ENCODE results near the gene ZNF524. TPM values are rescaled to one million over a fixed set of nuclear protein-coding genes. Genes with fewer than 3 reads are reported as not detected.

The ZNF524 gene
- total and polyA plus RNA-seq, 10 of the 15 experiments (the other 5 are each of a cell fraction or from before 2014, with no cell fraction given): 0.47 to 18.6 (median 12.4) TPM; not detected in 1

DNA sequence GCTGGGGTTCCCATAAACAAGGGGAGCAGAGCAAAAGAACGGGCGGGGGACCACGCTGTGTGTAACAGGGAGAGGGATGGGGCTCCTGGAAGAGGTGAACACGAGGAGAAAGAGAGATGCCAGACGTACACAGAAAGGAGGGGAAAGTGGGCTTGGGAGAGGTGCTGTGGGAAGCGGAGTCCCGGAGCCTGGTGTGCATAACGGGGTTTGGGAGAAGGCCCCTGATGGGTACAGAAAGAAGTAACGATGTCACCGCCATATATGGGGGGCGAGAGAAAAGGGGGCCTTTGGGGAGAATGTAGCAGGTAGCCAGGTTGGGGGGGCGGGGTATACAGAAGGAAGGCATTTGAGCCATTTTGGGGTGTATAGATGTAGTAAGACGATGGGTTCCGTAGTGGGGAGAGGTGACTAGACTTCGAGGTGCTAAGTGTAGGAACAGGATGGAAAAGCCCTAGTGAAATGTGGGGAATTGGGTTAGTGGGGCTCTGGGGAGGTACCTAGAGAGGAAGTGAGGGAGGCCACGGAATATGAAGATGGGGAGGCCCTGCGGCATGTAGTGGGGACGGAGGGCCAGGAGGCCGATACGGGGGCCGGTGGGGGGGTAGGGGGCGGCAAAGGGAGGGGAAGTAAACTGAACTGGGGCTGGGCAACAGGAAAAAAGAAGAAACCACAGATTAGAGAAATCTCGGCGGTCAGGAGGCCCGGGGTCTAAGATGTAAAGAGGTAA, 41.5 kb downstream of the ZNF524 start:
- no peak for DNase-seq (ENCODE audit: low read depth, low spot score)
- Histone ChIP-seq H4K20me1 (ENCODE audit: control insufficient read depth, insufficient read depth) (no peaks in the 10 kb centered on the region), H3K9ac (ENCODE audit: control insufficient read depth, insufficient read depth, low read length) (peak overlapping the region; percentile 86), H3K79me2 (ENCODE audit: control insufficient read depth, insufficient read depth, low read length) (peaks cover 61% of the 10 kb centered on the region), H3K4me2 (ENCODE audit: control insufficient read depth, insufficient read depth) (peak overlapping the region; percentile 97), H3K4me3 (peak overlapping the region; percentile 95), H3K27ac (ENCODE audit: control insufficient read depth, insufficient read depth) (peak overlapping the region; percentile 64), H2AFZ (ENCODE audit: control insufficient read depth, low read depth, low read length) (peak overlapping the region; percentile 4; the same call in 1 of the 2 replicates), H3K27me3 (replicated peaks in 1 of 2; ENCODE audit: control insufficient read depth in 2 of 2, insufficient read depth in 2 of 2, low read length in 1 of 2) (no peaks in the 10 kb centered on the region), H3K4me1 (ENCODE audit: control insufficient read depth, insufficient read depth, low read length) (peaks cover 35% of the 10 kb centered on the region), H3K9me3 (replicated peaks; ENCODE audit: control insufficient read depth, insufficient read depth, low read length) (no peaks in the 10 kb centered on the region), H3K36me3 (ENCODE audit: control insufficient read depth in 2 of 2, insufficient read depth in 2 of 2, low read length in 1 of 2) (0 out of 4 replicates have a peak, but pooled peaks cover 0 to 2% of the 10 kb centered on the region in 2 experiments)
- no peak; the same call in 2 of the 3 replicates for ATAC-seq
- no TSS peak for BruUV-seq (replicated peaks)
- FAIRE-seq: no peak
- RAD21 ChIA-PET (ENCODE audit: unreplicated experiment): interaction anchor here (1.9 to 2.4 kb wide), 2 partner anchors 9 to 13 kb away, joined by 10 to 18 read pairs; partner anchors contain the start of gene U2AF2
- POLR2A ChIA-PET: interaction anchor here (0.6 to 2.0 kb wide), 7 partner anchors 8 to 1314 kb away, joined by 3 to 11 read pairs (median 5); partner anchors contain the start of genes FIZ1 and ZNF524
- under 1% methylated on average over 19 of the region's 25 CpGs for whole genome bisulfite sequencing (ENCODE audit: insufficient coverage, insufficient replicate concordance, low lambda C conversion rate, missing lambda C conversion rate)
- intact Hi-C loops (cut with micrococcal nuclease; ENCODE audit: unreplicated experiment): loop anchor here (5.0 kb wide), 2 partner anchors 36 to 39 kb away; partner anchors contain the start of genes EPN1 and ZNF524
- CTCF ChIA-PET: interaction anchor here (1.0 to 1.8 kb wide), 2 partner anchors 9 to 127 kb away, joined by 3 to 17 read pairs; no protein-coding TSS in a partner anchor
- SMC1A ChIA-PET (ENCODE audit: uncharacterized antibody, unreplicated experiment): interaction anchor here (1.5 to 1.7 kb wide), 2 partner anchors 9 to 13 kb away, joined by 4 read pairs; partner anchors contain the start of gene U2AF2
- in situ Hi-C loops (cut with MboI): no loop called here
- TF ChIP-seq CREB1 (IDR thresholded peaks at IDR 0.05; ENCODE audit: low read depth): no peak
- TF ChIP-seq, protein P1, sequence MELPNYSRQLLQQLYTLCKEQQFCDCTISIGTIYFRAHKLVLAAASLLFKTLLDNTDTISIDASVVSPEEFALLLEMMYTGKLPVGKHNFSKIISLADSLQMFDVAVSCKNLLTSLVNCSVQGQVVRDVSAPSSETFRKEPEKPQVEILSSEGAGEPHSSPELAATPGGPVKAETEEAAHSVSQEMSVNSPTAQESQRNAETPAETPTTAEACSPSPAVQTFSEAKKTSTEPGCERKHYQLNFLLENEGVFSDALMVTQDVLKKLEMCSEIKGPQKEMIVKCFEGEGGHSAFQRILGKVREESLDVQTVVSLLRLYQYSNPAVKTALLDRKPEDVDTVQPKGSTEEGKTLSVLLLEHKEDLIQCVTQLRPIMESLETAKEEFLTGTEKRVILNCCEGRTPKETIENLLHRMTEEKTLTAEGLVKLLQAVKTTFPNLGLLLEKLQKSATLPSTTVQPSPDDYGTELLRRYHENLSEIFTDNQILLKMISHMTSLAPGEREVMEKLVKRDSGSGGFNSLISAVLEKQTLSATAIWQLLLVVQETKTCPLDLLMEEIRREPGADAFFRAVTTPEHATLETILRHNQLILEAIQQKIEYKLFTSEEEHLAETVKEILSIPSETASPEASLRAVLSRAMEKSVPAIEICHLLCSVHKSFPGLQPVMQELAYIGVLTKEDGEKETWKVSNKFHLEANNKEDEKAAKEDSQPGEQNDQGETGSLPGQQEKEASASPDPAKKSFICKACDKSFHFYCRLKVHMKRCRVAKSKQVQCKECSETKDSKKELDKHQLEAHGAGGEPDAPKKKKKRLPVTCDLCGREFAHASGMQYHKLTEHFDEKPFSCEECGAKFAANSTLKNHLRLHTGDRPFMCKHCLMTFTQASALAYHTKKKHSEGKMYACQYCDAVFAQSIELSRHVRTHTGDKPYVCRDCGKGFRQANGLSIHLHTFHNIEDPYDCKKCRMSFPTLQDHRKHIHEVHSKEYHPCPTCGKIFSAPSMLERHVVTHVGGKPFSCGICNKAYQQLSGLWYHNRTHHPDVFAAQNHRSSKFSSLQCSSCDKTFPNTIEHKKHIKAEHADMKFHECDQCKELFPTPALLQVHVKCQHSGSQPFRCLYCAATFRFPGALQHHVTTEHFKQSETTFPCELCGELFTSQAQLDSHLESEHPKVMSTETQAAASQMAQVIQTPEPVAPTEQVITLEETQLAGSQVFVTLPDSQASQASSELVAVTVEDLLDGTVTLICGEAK (IDR thresholded peaks at IDR 0.05; ENCODE audit: borderline replicate concordance): no peak; the same call in 1 of the 2 replicates
- TF ChIP-seq, protein P2, sequence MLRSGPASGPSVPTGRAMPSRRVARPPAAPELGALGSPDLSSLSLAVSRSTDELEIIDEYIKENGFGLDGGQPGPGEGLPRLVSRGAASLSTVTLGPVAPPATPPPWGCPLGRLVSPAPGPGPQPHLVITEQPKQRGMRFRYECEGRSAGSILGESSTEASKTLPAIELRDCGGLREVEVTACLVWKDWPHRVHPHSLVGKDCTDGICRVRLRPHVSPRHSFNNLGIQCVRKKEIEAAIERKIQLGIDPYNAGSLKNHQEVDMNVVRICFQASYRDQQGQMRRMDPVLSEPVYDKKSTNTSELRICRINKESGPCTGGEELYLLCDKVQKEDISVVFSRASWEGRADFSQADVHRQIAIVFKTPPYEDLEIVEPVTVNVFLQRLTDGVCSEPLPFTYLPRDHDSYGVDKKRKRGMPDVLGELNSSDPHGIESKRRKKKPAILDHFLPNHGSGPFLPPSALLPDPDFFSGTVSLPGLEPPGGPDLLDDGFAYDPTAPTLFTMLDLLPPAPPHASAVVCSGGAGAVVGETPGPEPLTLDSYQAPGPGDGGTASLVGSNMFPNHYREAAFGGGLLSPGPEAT (IDR thresholded peaks at IDR 0.05; ENCODE audit: low read depth): peak; percentile 15; the same call in 1 of the 2 replicates
- TF ChIP-seq, protein P3, sequence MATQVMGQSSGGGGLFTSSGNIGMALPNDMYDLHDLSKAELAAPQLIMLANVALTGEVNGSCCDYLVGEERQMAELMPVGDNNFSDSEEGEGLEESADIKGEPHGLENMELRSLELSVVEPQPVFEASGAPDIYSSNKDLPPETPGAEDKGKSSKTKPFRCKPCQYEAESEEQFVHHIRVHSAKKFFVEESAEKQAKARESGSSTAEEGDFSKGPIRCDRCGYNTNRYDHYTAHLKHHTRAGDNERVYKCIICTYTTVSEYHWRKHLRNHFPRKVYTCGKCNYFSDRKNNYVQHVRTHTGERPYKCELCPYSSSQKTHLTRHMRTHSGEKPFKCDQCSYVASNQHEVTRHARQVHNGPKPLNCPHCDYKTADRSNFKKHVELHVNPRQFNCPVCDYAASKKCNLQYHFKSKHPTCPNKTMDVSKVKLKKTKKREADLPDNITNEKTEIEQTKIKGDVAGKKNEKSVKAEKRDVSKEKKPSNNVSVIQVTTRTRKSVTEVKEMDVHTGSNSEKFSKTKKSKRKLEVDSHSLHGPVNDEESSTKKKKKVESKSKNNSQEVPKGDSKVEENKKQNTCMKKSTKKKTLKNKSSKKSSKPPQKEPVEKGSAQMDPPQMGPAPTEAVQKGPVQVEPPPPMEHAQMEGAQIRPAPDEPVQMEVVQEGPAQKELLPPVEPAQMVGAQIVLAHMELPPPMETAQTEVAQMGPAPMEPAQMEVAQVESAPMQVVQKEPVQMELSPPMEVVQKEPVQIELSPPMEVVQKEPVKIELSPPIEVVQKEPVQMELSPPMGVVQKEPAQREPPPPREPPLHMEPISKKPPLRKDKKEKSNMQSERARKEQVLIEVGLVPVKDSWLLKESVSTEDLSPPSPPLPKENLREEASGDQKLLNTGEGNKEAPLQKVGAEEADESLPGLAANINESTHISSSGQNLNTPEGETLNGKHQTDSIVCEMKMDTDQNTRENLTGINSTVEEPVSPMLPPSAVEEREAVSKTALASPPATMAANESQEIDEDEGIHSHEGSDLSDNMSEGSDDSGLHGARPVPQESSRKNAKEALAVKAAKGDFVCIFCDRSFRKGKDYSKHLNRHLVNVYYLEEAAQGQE (IDR thresholded peaks at IDR 0.05; ENCODE audit: low read depth, low read length): no peak
- peak; percentile 42; the same call in 1 of the 2 replicates for TF ChIP-seq SPI1 (IDR thresholded peaks at IDR 0.05; ENCODE audit: borderline replicate concordance, insufficient read depth, low read depth, low read length)
- TF ChIP-seq SP1 (IDR thresholded peaks at IDR 0.05; ENCODE audit: low read depth, low read length): no peak
- TF ChIP-seq PRDM15 (CRISPR knock-in tag; IDR thresholded peaks at IDR 0.05): no peak

All from GM12878 (cell line).